PC-9 (cell line): Measurements from ENCODE around the gene C3orf70.

Source experiments
- CTCF ChIP-seq: fragments of 200-600 bp; sonication (generic); conservative IDR thresholded peaks from 2 replicates; pipeline ENCODE4 v1.6.1; 2017; ENCODE audit warnings: mixed run types, antibody characterized with exemption, mild to moderate bottlenecking, moderate library complexity
- EZH2 ChIP-seq: fragments of 200-600 bp; sonication (generic); IDR thresholded peaks from 2 replicates; pipeline ENCODE4 v1.8.0; 2017; ENCODE audit warnings: antibody characterized with exemption, low read depth

GRCh38 chr3:185114756-185115155 lies 38.1 kb downstream of the C3orf70 start:
- TF ChIP-seq CTCF = no peak
- TF ChIP-seq EZH2 = no peak
